HUES64 (cell line): ENCODE results near the gene KLB.

Experiments used
- H3K27ac ChIP-seq: 2 replicates; pipeline ENCODE4 v1.7.0; 2013; ENCODE audit warnings: low read depth, low read length, inconsistent platforms
- H3K27me3 ChIP-seq: 2 replicates; pipeline ENCODE4 v1.6.1; 2013; ENCODE audit warnings: mild to moderate bottlenecking, low read length; ENCODE audit not compliant: insufficient read depth
- H3K36me3 ChIP-seq: 2 replicates; pipeline ENCODE4 v1.6.1; 2013; ENCODE audit warnings: mild to moderate bottlenecking, low read length; ENCODE audit not compliant: insufficient read depth
- H3K4me1 ChIP-seq: 2 replicates; pipeline ENCODE4 v1.6.1; 2013; ENCODE audit warnings: mild to moderate bottlenecking, low read length, moderate library complexity; ENCODE audit not compliant: insufficient read depth
- H3K4me3 ChIP-seq: 2 replicates; pipeline ENCODE4 v1.5.1; 2013; ENCODE audit warnings: mild to moderate bottlenecking, low read length, moderate library complexity
- H3K9ac ChIP-seq: 2 replicates; pipeline ENCODE4 v1.6.1; 2013; ENCODE audit warnings: mild to moderate bottlenecking, low read depth, low read length
- H3K9me3 ChIP-seq: 2 replicates; pipeline ENCODE4 v1.6.1; 2013; ENCODE audit warnings: low read depth, low read length; ENCODE audit not compliant: insufficient read depth
- WGBS: fragments of 150-250, 120-280 bp; methylation state at CpG from one replicate; pipeline ENCODE4 v1.1.7; 2013; ENCODE audit warnings: missing lambda C conversion rate; 5-methylcytosine and 5-hydroxymethylcytosine counted together

Gene KLB

GRCh38 chr4:39467464-39467863 lies 60.7 kb downstream of the KLB start:
- Histone ChIP-seq H3K36me3 (peaks cover 86% of the 10 kb centered on the region), H3K4me1 (no peaks in the 10 kb centered on the region), H3K9me3 (no peaks in the 10 kb centered on the region), H3K4me3 (no peak overlapping the region), H3K9ac (no peak overlapping the region), H3K27me3 (no peaks in the 10 kb centered on the region), H3K27ac (no peak overlapping the region)
- 94% methylated on average over 4 of the region's 4 CpGs for WGBS

GRCh38 chr4:39469429-39470077 lies 62.8 kb downstream of the KLB start:
- WGBS = 77% methylated on average over 4 of the region's 4 CpGs
- peak overlapping the region; percentile 36; the same call in 1 of the 2 replicates for H3K9ac ChIP-seq
- H3K4me3 ChIP-seq = no peak overlapping the region
- no peaks in the 10 kb centered on the region for H3K4me1 ChIP-seq
- no peaks in the 10 kb centered on the region for H3K9me3 ChIP-seq
- no peaks in the 10 kb centered on the region for H3K27me3 ChIP-seq
- H3K27ac ChIP-seq = peak overlapping the region; percentile 24; the same call in 1 of the 2 replicates
- peaks cover 83% of the 10 kb centered on the region for H3K36me3 ChIP-seq

- Histone ChIP-seq H3K9ac (no peak overlapping the region), H3K9me3 (no peaks in the 10 kb centered on the region), H3K36me3 (peaks cover 75% of the 10 kb centered on the region), H3K4me1 (no peaks in the 10 kb centered on the region), H3K27ac (no peak overlapping the region), H3K27me3 (no peaks in the 10 kb centered on the region), H3K4me3 (no peak overlapping the region)
- WGBS = 100% methylated on average over 1 of the region's 1 CpG
These were observed 63.7 kb downstream of the KLB start for GRCh38 chr4:39470402-39470801.

- H3K36me3 ChIP-seq = peaks cover 73% of the 10 kb centered on the region
- no peaks in the 10 kb centered on the region for H3K4me1 ChIP-seq
- H3K27ac ChIP-seq = no peak overlapping the region
- no peak overlapping the region for H3K4me3 ChIP-seq
- H3K9me3 ChIP-seq = no peaks in the 10 kb centered on the region
- H3K27me3 ChIP-seq = no peaks in the 10 kb centered on the region
- WGBS = 97% methylated on average over 3 of the region's 3 CpGs
- no peak overlapping the region for H3K9ac ChIP-seq
These were observed 65.7 kb downstream of the KLB start for GRCh38 chr4:39472396-39472795.

GRCh38 chr4:39476187-39476895 lies 69.6 kb downstream of the KLB start:
- Histone ChIP-seq H3K27me3 (no peaks in the 10 kb centered on the region), H3K9ac (no peak overlapping the region), H3K4me3 (no peak overlapping the region), H3K27ac (no peak overlapping the region), H3K4me1 (no peaks in the 10 kb centered on the region), H3K9me3 (no peaks in the 10 kb centered on the region), H3K36me3 (peaks cover 49% of the 10 kb centered on the region)
- WGBS = 96% methylated on average over 5 of the region's 5 CpGs

GRCh38 chr4:39480251-39480650 lies 73.5 kb downstream of the KLB start:
- H3K27me3 ChIP-seq = no peaks in the 10 kb centered on the region
- H3K4me1 ChIP-seq = no peaks in the 10 kb centered on the region
- WGBS = 96% methylated on average over 27 of the region's 27 CpGs
- H3K4me3 ChIP-seq = no peak overlapping the region
- H3K36me3 ChIP-seq = peaks cover 23% of the 10 kb centered on the region
- H3K9ac ChIP-seq = no peak overlapping the region
- no peaks in the 10 kb centered on the region for H3K9me3 ChIP-seq
- no peak overlapping the region for H3K27ac ChIP-seq

GRCh38 chr4:39480902-39481695 lies 74.4 kb downstream of the KLB start:
- Histone ChIP-seq H3K9me3 (no peaks in the 10 kb centered on the region), H3K27me3 (no peaks in the 10 kb centered on the region), H3K4me1 (no peaks in the 10 kb centered on the region), H3K4me3 (no peak overlapping the region), H3K9ac (no peak overlapping the region), H3K27ac (no peak overlapping the region), H3K36me3 (peaks cover 20% of the 10 kb centered on the region)
- 90% methylated on average over 21 of the region's 21 CpGs for WGBS

- H3K4me1 ChIP-seq = no peaks in the 10 kb centered on the region
- 91% methylated on average over 6 of the region's 6 CpGs for WGBS
- no peaks in the 10 kb centered on the region for H3K9me3 ChIP-seq
- no peak overlapping the region for H3K4me3 ChIP-seq
- no peaks in the 10 kb centered on the region for H3K36me3 ChIP-seq
- no peak overlapping the region for H3K27ac ChIP-seq
- no peak overlapping the region for H3K9ac ChIP-seq
- no peaks in the 10 kb centered on the region for H3K27me3 ChIP-seq
These were observed 78.0 kb downstream of the KLB start for GRCh38 chr4:39484582-39485272.

- Histone ChIP-seq H3K4me3 (no peak overlapping the region), H3K36me3 (no peaks in the 10 kb centered on the region), H3K27ac (no peak overlapping the region), H3K27me3 (no peaks in the 10 kb centered on the region), H3K4me1 (no peaks in the 10 kb centered on the region), H3K9ac (no peak overlapping the region), H3K9me3 (no peaks in the 10 kb centered on the region)
- WGBS = 86% methylated on average over 10 of the region's 10 CpGs
These were observed 79.6 kb downstream of the KLB start for GRCh38 chr4:39486221-39486804.

- no peak overlapping the region for H3K27ac ChIP-seq
- WGBS = 94% methylated on average over 2 of the region's 2 CpGs
- H3K4me3 ChIP-seq = no peak overlapping the region
- H3K4me1 ChIP-seq = no peaks in the 10 kb centered on the region
- H3K9ac ChIP-seq = no peak overlapping the region
- H3K27me3 ChIP-seq = no peaks in the 10 kb centered on the region
- no peaks in the 10 kb centered on the region for H3K9me3 ChIP-seq
- no peaks in the 10 kb centered on the region for H3K36me3 ChIP-seq
These were observed 83.6 kb downstream of the KLB start for GRCh38 chr4:39490322-39490721.
